ENCODE measurements around the gene ORC3.
"Not testable (repeated sequence)": the region's sequence is repeated elsewhere in the genome, so short reads cannot be mapped to it uniquely, and the experiment has no call there.

The ORC3 gene

GRCh38 chr6:87590417-87590880 is 514 bp downstream of the ORC3 start:
- TF ChIP-seq, protein P1, sequence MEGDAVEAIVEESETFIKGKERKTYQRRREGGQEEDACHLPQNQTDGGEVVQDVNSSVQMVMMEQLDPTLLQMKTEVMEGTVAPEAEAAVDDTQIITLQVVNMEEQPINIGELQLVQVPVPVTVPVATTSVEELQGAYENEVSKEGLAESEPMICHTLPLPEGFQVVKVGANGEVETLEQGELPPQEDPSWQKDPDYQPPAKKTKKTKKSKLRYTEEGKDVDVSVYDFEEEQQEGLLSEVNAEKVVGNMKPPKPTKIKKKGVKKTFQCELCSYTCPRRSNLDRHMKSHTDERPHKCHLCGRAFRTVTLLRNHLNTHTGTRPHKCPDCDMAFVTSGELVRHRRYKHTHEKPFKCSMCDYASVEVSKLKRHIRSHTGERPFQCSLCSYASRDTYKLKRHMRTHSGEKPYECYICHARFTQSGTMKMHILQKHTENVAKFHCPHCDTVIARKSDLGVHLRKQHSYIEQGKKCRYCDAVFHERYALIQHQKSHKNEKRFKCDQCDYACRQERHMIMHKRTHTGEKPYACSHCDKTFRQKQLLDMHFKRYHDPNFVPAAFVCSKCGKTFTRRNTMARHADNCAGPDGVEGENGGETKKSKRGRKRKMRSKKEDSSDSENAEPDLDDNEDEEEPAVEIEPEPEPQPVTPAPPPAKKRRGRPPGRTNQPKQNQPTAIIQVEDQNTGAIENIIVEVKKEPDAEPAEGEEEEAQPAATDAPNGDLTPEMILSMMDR (IDR thresholded peaks at IDR 0.05; ENCODE audit: low read depth, low read length), result no peak
- DNase-seq (ENCODE audit: low read depth in 2 of 2), result no peak
- H3K4me3 ChIP-seq (replicated peaks in 1 of 2; ENCODE audit: low read depth in 2 of 2, low read length in 2 of 2), result peak overlapping the region; percentile 77 to 94

GRCh38 chr6:87590990-87591389 is 1.1 kb downstream of the ORC3 start:
- DNase-seq (ENCODE audit: low read depth in 2 of 2), result no peak
- H3K4me3 ChIP-seq (replicated peaks in 1 of 2; ENCODE audit: low read depth in 2 of 2, low read length in 2 of 2), result peak overlapping the region; percentile 77 to 94
- TF ChIP-seq, protein P1 (IDR thresholded peaks at IDR 0.05; ENCODE audit: low read depth, low read length), result no peak

DNA sequence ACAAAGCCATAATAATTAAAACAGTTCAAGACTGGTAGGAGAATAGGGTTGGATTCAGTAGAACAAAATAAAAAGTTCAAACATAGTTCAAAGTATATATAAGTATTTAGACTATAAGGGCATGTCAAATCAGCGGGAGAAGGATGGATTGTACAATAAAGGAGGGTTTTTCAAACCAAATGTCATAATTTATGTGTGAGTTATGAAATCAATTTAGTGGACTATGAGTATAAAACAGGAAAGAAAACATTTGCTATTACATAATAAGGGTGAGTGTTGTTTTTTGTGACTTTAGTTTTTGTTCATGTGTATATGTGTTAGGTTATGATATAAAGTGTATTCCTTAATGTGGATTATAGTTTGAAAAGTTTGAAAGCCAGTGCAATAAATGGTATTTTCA is 10.6 kb downstream of the ORC3 start:
- TF ChIP-seq, protein P1 (IDR thresholded peaks at IDR 0.05; ENCODE audit: low read depth, low read length), result no peak
- DNase-seq (ENCODE audit: low read depth in 2 of 2), result no peak
- no peak overlapping the region for H3K4me3 ChIP-seq (replicated peaks in 1 of 2; ENCODE audit: low read depth in 2 of 2, low read length in 2 of 2)

- H3K4me3 ChIP-seq (replicated peaks in 1 of 2; ENCODE audit: low read depth in 2 of 2, low read length in 2 of 2), result no peak overlapping the region
- no peak for DNase-seq (ENCODE audit: low read depth in 2 of 2)
- TF ChIP-seq, protein P1 (IDR thresholded peaks at IDR 0.05; ENCODE audit: low read depth, low read length), result no peak
Observed at GRCh38 chr6:87606199-87606598, 16.3 kb downstream of the ORC3 start.

GRCh38 chr6:87608802-87609201 is 18.9 kb downstream of the ORC3 start:
- TF ChIP-seq, protein P1 (IDR thresholded peaks at IDR 0.05; ENCODE audit: low read depth, low read length), result no peak
- no peak overlapping the region for H3K4me3 ChIP-seq (replicated peaks in 1 of 2; ENCODE audit: low read depth in 2 of 2, low read length in 2 of 2)
- no peak for DNase-seq (ENCODE audit: low read depth in 2 of 2)

DNA sequence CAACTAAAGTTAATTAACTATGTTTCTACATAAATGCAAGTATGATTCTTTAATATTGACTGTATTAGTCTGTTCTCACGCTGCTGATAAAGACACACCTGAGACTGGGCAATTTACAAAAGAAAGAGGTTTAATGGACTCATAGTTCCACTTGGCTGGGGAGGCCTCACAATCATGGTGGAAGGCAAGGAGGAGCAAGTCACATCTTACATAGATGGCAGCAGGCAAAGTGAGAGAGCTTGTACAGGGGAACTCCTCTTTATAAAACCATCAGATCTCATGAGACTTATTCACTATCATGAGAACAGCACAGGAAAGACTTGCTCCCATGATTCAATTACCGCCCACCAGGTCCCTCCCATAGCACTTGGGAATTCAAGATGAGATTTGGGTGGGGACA is 23.1 kb downstream of the ORC3 start:
- DNase-seq (ENCODE audit: low read depth in 2 of 2); H3K4me3 ChIP-seq (replicated peaks in 1 of 2; ENCODE audit: low read depth in 2 of 2, low read length in 2 of 2): not testable (repeated sequence)

DNA sequence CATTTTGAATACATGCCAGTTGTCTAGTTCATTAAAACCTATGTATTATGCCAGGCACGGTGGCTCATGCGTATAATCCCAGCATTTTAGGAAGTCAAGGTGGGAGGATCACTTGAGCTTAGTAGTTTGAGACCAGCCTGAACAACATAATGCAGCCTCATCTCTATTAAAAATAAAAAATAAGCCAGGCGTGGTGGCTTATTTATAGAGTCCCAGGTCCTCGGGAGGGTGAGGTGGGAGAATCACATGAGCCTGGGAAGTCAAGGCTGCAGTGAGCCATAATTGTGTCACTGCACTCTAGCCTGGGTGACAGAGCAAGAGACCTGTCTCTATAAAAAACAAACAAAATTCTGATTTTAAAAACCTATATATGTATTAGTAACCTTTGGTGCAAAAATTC is 27.5 kb downstream of the ORC3 start:
- H3K4me3 ChIP-seq (replicated peaks in 1 of 2; ENCODE audit: low read depth in 2 of 2, low read length in 2 of 2), result no peak overlapping the region
- no peak for DNase-seq (ENCODE audit: low read depth in 2 of 2)
- TF ChIP-seq, protein P1 (IDR thresholded peaks at IDR 0.05; ENCODE audit: low read depth, low read length), result no peak
